IMR-90 (cell line): ENCODE measurements around the gene ATG7. TPM values are rescaled to one million over a fixed set of nuclear protein-coding genes. Genes with fewer than 3 reads are reported as not detected.

Experiments used
- ATAC-seq: fragments of 200-7000 bp; cut with Tn5 transposase; 2 replicates; pipeline ENCODE4 v1.9.1; 2020; ENCODE audit warnings: low read depth, mild to moderate bottlenecking, moderate library complexity
- BruUV-seq: library from RNA; stranded (reverse); fragments of 400-500 nt; replicated peaks from 2 replicates; lab custom pipeline; 2021; lab: Mats Ljungman, UMichigan
- CTCF ChIA-PET: fragments of 300-600 bp; formaldehyde crosslinking; extraction: SDS; loops from one replicate; lab custom pipeline; 2021; ENCODE audit warnings: antibody characterized with exemption; lab: Yijun Ruan, JAX
- POLR2A ChIA-PET: fragments of 300-600 bp; sonication (Branson Sonifier 250); formaldehyde crosslinking; loops from one replicate; lab custom pipeline; 2022; ENCODE audit warnings: antibody characterized with exemption; ENCODE audit not compliant: unreplicated experiment; lab: Charles Lee
- DNase-seq: peaks from one replicate; pipeline ENCODE4 v3.0.0; 2013
- H2AFZ ChIP-seq: replicated peaks from 2 replicates; pipeline ENCODE3; 2013; ENCODE audit warnings: low read length, mild to moderate bottlenecking; ENCODE audit not compliant: poor library complexity
- H2AK5ac ChIP-seq: 2 replicates; pipeline ENCODE4 v1.6.1; 2013; ENCODE audit warnings: low read depth, low read length, inconsistent platforms
- H2AK9ac ChIP-seq: replicated peaks from 2 replicates; pipeline ENCODE3; 2013; ENCODE audit warnings: mild to moderate bottlenecking, low read depth, low read length, moderate library complexity; ENCODE audit not compliant: poor library complexity
- H2BK120ac ChIP-seq: 2 replicates; pipeline ENCODE4 v1.6.1; 2013; ENCODE audit warnings: low read depth, low read length, inconsistent platforms
- H2BK15ac ChIP-seq: 3 replicates; pipeline ENCODE4 v1.6.1; 2013; ENCODE audit warnings: low read depth, low read length, inconsistent platforms
- H2BK20ac ChIP-seq: 2 replicates; pipeline ENCODE4 v1.6.1; 2013; ENCODE audit warnings: low read depth, mild to moderate bottlenecking, inconsistent platforms, low read length, moderate library complexity
- H2BK5ac ChIP-seq: 2 replicates; pipeline ENCODE4 v1.6.1; 2013; ENCODE audit warnings: mild to moderate bottlenecking, low read depth, low read length, inconsistent platforms; ENCODE audit not compliant: poor library complexity, severe bottlenecking
- H3K14ac ChIP-seq: replicated peaks from 2 replicates; pipeline ENCODE4 v1.6.1; 2013; ENCODE audit warnings: low read depth, low read length, inconsistent platforms
- H3K18ac ChIP-seq: 2 replicates; pipeline ENCODE4 v1.6.1; 2013; ENCODE audit warnings: low read depth, low read length, control low read depth
- H3K23ac ChIP-seq: 2 replicates; pipeline ENCODE4 v1.6.1; 2013; ENCODE audit warnings: low read depth, low read length, inconsistent platforms
- H3K27ac ChIP-seq: 2 replicates; pipeline ENCODE4 v1.5.1; 2013; ENCODE audit warnings: mild to moderate bottlenecking, control low read depth, low read length; ENCODE audit not compliant: insufficient read depth
- H3K27me3 ChIP-seq: 2 replicates; pipeline ENCODE4 v1.6.1; 2013; ENCODE audit warnings: low read length; ENCODE audit not compliant: control insufficient read depth, insufficient read depth
- H3K36me3 ChIP-seq: 2 replicates; pipeline ENCODE4 v1.6.1; 2013; ENCODE audit warnings: low read length, mixed read lengths; ENCODE audit not compliant: control insufficient read depth, insufficient read depth
- H3K4ac ChIP-seq: 2 replicates; pipeline ENCODE4 v1.6.1; 2013; ENCODE audit warnings: low read depth, low read length, inconsistent platforms
- H3K4me1 ChIP-seq: 2 replicates; pipeline ENCODE4 v1.6.1; 2013; ENCODE audit warnings: low read length, mixed read lengths; ENCODE audit not compliant: control insufficient read depth, insufficient read depth
- H3K4me2 ChIP-seq: 2 replicates; pipeline ENCODE4 v1.6.1; 2013; ENCODE audit warnings: low read depth, mild to moderate bottlenecking, control low read depth, low read length, moderate library complexity
- H3K4me3 ChIP-seq: 2 replicates; pipeline ENCODE4 v1.5.1; 2013; ENCODE audit warnings: low read depth, mild to moderate bottlenecking, control low read depth, low read length, moderate library complexity; ENCODE audit not compliant: insufficient read depth
- H3K56ac ChIP-seq: 2 replicates; pipeline ENCODE4 v1.6.1; 2013; ENCODE audit warnings: low read length, inconsistent platforms; ENCODE audit not compliant: insufficient read depth; ENCODE audit errors: extremely low read depth
- H3K79me1 ChIP-seq, 2 experiments: 2 replicates each; pipeline ENCODE4 v1.6.1; 2013; ENCODE audit warnings: low read length in 2 of 2, inconsistent platforms in 1 of 2, low read depth in 1 of 2
- H3K9ac ChIP-seq: 2 replicates; pipeline ENCODE4 v1.6.1; 2013; ENCODE audit warnings: low read depth, low read length, control low read depth
- H3K9me1 ChIP-seq: 2 replicates; pipeline ENCODE4 v1.6.1; 2013; ENCODE audit warnings: low read length, inconsistent platforms; ENCODE audit not compliant: insufficient read depth
- H3K9me3 ChIP-seq: 2 replicates; pipeline ENCODE4 v1.6.1; 2013; ENCODE audit warnings: low read length; ENCODE audit not compliant: control insufficient read depth, insufficient read depth
- H4K20me1 ChIP-seq: 2 replicates; pipeline ENCODE4 v1.6.1; 2013; ENCODE audit warnings: low read length, inconsistent platforms; ENCODE audit not compliant: insufficient read depth
- H4K5ac ChIP-seq: 2 replicates; pipeline ENCODE4 v1.6.1; 2013; ENCODE audit warnings: mild to moderate bottlenecking, low read depth, low read length, control low read depth
- H4K8ac ChIP-seq, 2 experiments: 2 replicates each; pipeline ENCODE4 v1.6.1; 2013; ENCODE audit warnings: low read depth in 2 of 2, low read length in 2 of 2, control low read depth in 1 of 2, inconsistent platforms in 1 of 2
- H4K91ac ChIP-seq: 2 replicates; pipeline ENCODE4 v1.6.1; 2013; ENCODE audit warnings: low read depth, low read length, inconsistent platforms; ENCODE audit not compliant: insufficient read depth
- CHD1 ChIP-seq: IDR thresholded peaks from 2 replicates; pipeline ENCODE4 v1.6.1; 2012; ENCODE audit warnings: low read depth, low read length, improper control_type of control experiment
- CTCF ChIP-seq: conservative IDR thresholded peaks from 2 replicates; pipeline ENCODE4 v1.5.1; 2012; ENCODE audit warnings: mild to moderate bottlenecking, low read depth, low read length, improper control_type of control experiment
- ELK1 ChIP-seq: fragments of 150-350 bp; IDR thresholded peaks from 2 replicates; pipeline ENCODE4 v1.6.1; 2016; ENCODE audit warnings: low read depth, mild to moderate bottlenecking, low read length, moderate library complexity, borderline replicate concordance
- FOS ChIP-seq: fragments of 150-350 bp; IDR thresholded peaks from 2 replicates; pipeline ENCODE4 v1.6.1; 2016; ENCODE audit warnings: low read depth, low read length
- MAZ ChIP-seq: IDR thresholded peaks from 2 replicates; pipeline ENCODE4 v1.6.1; 2012; ENCODE audit warnings: low read depth, mild to moderate bottlenecking, low read length, improper control_type of control experiment, moderate library complexity, borderline replicate concordance
- MXI1 ChIP-seq: IDR thresholded peaks from 2 replicates; pipeline ENCODE4 v1.6.1; 2012; ENCODE audit warnings: low read depth, mild to moderate bottlenecking, low read length, moderate library complexity, borderline replicate concordance
- NFE2L2 ChIP-seq: fragments of 150-350 bp; IDR thresholded peaks from 2 replicates; pipeline ENCODE4 v1.6.1; 2016; ENCODE audit warnings: low read depth, mild to moderate bottlenecking, low read length
- RCOR1 ChIP-seq: IDR thresholded peaks from 2 replicates; pipeline ENCODE4 v1.6.1; 2012; ENCODE audit warnings: mild to moderate bottlenecking, low read length, improper control_type of control experiment; ENCODE audit not compliant: insufficient replicate concordance
- RFX5 ChIP-seq: IDR thresholded peaks from 2 replicates; pipeline ENCODE4 v1.8.0; 2012; ENCODE audit warnings: low read depth, mild to moderate bottlenecking, low read length, moderate library complexity
- WGBS, 2 experiments: methylation state at CpG; one replicate each; pipeline versions ENCODE4 v1.1.5 to v1.1.7; 2013; ENCODE audit warnings: missing lambda C conversion rate in 2 of 2; ENCODE audit not compliant: insufficient read length in 1 of 2; ENCODE audit errors: extremely low coverage in 2 of 2; 5-methylcytosine and 5-hydroxymethylcytosine counted together
- dilution Hi-C: fragments of 300-500 bp; cut with HindIII; formaldehyde crosslinking; loops from one replicate; pipeline ENCODE4 v1.14.3; 2018; ENCODE audit warnings: low sequenced_read_pairs; ENCODE audit not compliant: unreplicated experiment
- in situ Hi-C: fragments of 300-500 bp; cut with MboI; formaldehyde crosslinking; loops from 3 replicates; pipeline ENCODE4 v1.14.3; 2019; ENCODE audit warnings: low sequenced_read_pairs, inconsistent platforms, mixed read lengths
- intact Hi-C: fragments of 100-400 bp; cut with micrococcal nuclease; formaldehyde crosslinking; loops from 2 replicates; pipeline ENCODE4 v1.10.0; 2022
- polyA plus RNA-seq, 3 experiments: library from polyadenylated mRNA; depleted of rRNA; stranded (reverse); fragments of >200 nt; gene quantifications; 2 replicates each; pipeline ENCODE4 v1.2.3, GENCODE V29; 2012; ENCODE audit warnings: low replicate concordance in 1 of 3
- total RNA-seq: library from RNA; depleted of rRNA; stranded (reverse); fragments of >200 nt; gene quantifications from 2 replicates; pipeline ENCODE4 v1.2.3, GENCODE V29; 2012
- TF ChIP-seq, protein P1 (sequence below): fragments of 150-350 bp; IDR thresholded peaks from 2 replicates; pipeline ENCODE4 v1.6.1; 2017; ENCODE audit warnings: mild to moderate bottlenecking, antibody characterized with exemption, low read length, low read depth

Gene ATG7
- total and polyA plus RNA-seq, 2 of the 4 experiments (the other 2 are of a cell fraction): 15.6 to 51.4 TPM

- H2BK15ac ChIP-seq: no peak overlapping the region
- H3K18ac ChIP-seq: no peak overlapping the region
- no peak overlapping the region for H3K4ac ChIP-seq
- H3K9me1 ChIP-seq: peaks cover 49% of the 10 kb centered on the region
- no peak overlapping the region for H2BK120ac ChIP-seq
- no peak overlapping the region for H2AK9ac ChIP-seq
- H3K9ac ChIP-seq: no peak overlapping the region
- H3K79me1 ChIP-seq: peaks cover 46 to 98% of the 10 kb centered on the region in 2 experiments
- peaks cover 54% of the 10 kb centered on the region for H4K20me1 ChIP-seq
- H3K9me3 ChIP-seq: no peaks in the 10 kb centered on the region
- no peak overlapping the region for H3K56ac ChIP-seq
- peaks cover 70% of the 10 kb centered on the region for H3K36me3 ChIP-seq
- no peak overlapping the region for H3K4me2 ChIP-seq
- 100% methylated on average over 3 of the region's 16 CpGs; no CpG with 5 or more reads in 1 of the 2 experiments for WGBS, 2 experiments
- no peak overlapping the region for H4K8ac ChIP-seq
- H3K14ac ChIP-seq: no peak overlapping the region
- no peak overlapping the region for H3K27ac ChIP-seq
- POLR2A ChIA-PET: no interaction called here
- dilution Hi-C loops (no loop called here), intact Hi-C loops (no loop called here), in situ Hi-C loops (loop anchor here (10.0 kb wide), 1 partner anchor 81 kb away; the partner anchor contains the start of gene VGLL4)
- H2BK20ac ChIP-seq: no peak overlapping the region
- H4K91ac ChIP-seq: no peak overlapping the region
- no peak overlapping the region for H3K23ac ChIP-seq
- H4K5ac ChIP-seq: no peak overlapping the region
- BruUV-seq: no TSS peak
- no peak overlapping the region for H3K4me3 ChIP-seq
- CTCF ChIA-PET: no interaction called here
- no peak for ATAC-seq
- TF ChIP-seq CHD1 (no peak), FOS (no peak), RCOR1 (no peak), MXI1 (no peak), ELK1 (no peak), NFE2L2 (no peak), MAZ (no peak), RFX5 (no peak), CTCF (no peak)
- TF ChIP-seq, protein P1, sequence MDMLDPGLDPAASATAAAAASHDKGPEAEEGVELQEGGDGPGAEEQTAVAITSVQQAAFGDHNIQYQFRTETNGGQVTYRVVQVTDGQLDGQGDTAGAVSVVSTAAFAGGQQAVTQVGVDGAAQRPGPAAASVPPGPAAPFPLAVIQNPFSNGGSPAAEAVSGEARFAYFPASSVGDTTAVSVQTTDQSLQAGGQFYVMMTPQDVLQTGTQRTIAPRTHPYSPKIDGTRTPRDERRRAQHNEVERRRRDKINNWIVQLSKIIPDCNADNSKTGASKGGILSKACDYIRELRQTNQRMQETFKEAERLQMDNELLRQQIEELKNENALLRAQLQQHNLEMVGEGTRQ: no peak
- no peaks in the 10 kb centered on the region for H3K27me3 ChIP-seq
- peaks cover 25% of the 10 kb centered on the region for H3K4me1 ChIP-seq
- H2AK5ac ChIP-seq: no peak overlapping the region
- H2AFZ ChIP-seq: no peak overlapping the region
- DNase-seq: no peak
- H2BK5ac ChIP-seq: no peak overlapping the region
Measured at GRCh38 chr3:11563159-11563864, 291.1 kb downstream of the ATG7 start.
